ENCODE data around the gene INSR. TPM values are rescaled to one million over a fixed set of nuclear protein-coding genes. Genes with fewer than 3 reads are reported as not detected.

INSR gene
- total and polyA plus RNA-seq, 10 of the 15 experiments (the other 5 are each of a cell fraction or from before 2014, with no cell fraction given), result 4.2 to 34.9 (median 13.6) TPM

GRCh38 chr19:7340959-7341837 is 47.0 kb upstream of the INSR start (continued):
- TF ChIP-seq HSF1 (IDR thresholded peaks at IDR 0.05; ENCODE audit: low read depth, low read length) (no peak), EP300 (IDR thresholded peaks at IDR 0.05; ENCODE audit: borderline replicate concordance in 1 of 2, control insufficient read depth in 1 of 2, low read depth in 2 of 2, low read length in 2 of 2) (peak in 1 of 2 experiments; percentile 36; a peak in 1 of 4 replicates), MAX (IDR thresholded peaks at IDR 0.05; ENCODE audit: low read depth, low read length) (no peak), SREBF2 (IDR thresholded peaks at IDR 0.05; ENCODE audit: low read length) (no peak), KAT2A (conservative IDR thresholded peaks at IDR 0.05; ENCODE audit: control insufficient read depth, low read depth, low read length) (no peak), TBL1XR1 (IDR thresholded peaks at IDR 0.05; ENCODE audit: low read depth, low read length) (0 out of 2 replicates have a peak, but pooled peaks have one; percentile 39), SMARCA5 (IDR thresholded peaks at IDR 0.05) (peak; percentile 85), ESRRA (IDR thresholded peaks at IDR 0.05; ENCODE audit: low read length) (no peak), YY1 (IDR thresholded peaks at IDR 0.05; ENCODE audit: low read depth, low read length) (peak; percentile 83), SMC3 (IDR thresholded peaks at IDR 0.05; ENCODE audit: borderline replicate concordance, low read length) (peak; percentile 95), NFIC (IDR thresholded peaks at IDR 0.05; ENCODE audit: low read depth, low read length) (no peak), ELK1 (IDR thresholded peaks at IDR 0.05; ENCODE audit: low read depth, low read length) (no peak), CREB1 (IDR thresholded peaks at IDR 0.05; ENCODE audit: low read depth) (no peak), CBFB (IDR thresholded peaks at IDR 0.05; ENCODE audit: low read depth) (peak; percentile 85; the same call in 1 of the 2 replicates)
- TF ChIP-seq, protein P1, sequence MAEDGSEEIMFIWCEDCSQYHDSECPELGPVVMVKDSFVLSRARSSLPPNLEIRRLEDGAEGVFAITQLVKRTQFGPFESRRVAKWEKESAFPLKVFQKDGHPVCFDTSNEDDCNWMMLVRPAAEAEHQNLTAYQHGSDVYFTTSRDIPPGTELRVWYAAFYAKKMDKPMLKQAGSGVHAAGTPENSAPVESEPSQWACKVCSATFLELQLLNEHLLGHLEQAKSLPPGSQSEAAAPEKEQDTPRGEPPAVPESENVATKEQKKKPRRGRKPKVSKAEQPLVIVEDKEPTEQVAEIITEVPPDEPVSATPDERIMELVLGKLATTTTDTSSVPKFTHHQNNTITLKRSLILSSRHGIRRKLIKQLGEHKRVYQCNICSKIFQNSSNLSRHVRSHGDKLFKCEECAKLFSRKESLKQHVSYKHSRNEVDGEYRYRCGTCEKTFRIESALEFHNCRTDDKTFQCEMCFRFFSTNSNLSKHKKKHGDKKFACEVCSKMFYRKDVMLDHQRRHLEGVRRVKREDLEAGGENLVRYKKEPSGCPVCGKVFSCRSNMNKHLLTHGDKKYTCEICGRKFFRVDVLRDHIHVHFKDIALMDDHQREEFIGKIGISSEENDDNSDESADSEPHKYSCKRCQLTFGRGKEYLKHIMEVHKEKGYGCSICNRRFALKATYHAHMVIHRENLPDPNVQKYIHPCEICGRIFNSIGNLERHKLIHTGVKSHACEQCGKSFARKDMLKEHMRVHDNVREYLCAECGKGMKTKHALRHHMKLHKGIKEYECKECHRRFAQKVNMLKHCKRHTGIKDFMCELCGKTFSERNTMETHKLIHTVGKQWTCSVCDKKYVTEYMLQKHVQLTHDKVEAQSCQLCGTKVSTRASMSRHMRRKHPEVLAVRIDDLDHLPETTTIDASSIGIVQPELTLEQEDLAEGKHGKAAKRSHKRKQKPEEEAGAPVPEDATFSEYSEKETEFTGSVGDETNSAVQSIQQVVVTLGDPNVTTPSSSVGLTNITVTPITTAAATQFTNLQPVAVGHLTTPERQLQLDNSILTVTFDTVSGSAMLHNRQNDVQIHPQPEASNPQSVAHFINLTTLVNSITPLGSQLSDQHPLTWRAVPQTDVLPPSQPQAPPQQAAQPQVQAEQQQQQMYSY (CRISPR knock-in tag; IDR thresholded peaks at IDR 0.05), result no peak
- TF ChIP-seq, protein P2, sequence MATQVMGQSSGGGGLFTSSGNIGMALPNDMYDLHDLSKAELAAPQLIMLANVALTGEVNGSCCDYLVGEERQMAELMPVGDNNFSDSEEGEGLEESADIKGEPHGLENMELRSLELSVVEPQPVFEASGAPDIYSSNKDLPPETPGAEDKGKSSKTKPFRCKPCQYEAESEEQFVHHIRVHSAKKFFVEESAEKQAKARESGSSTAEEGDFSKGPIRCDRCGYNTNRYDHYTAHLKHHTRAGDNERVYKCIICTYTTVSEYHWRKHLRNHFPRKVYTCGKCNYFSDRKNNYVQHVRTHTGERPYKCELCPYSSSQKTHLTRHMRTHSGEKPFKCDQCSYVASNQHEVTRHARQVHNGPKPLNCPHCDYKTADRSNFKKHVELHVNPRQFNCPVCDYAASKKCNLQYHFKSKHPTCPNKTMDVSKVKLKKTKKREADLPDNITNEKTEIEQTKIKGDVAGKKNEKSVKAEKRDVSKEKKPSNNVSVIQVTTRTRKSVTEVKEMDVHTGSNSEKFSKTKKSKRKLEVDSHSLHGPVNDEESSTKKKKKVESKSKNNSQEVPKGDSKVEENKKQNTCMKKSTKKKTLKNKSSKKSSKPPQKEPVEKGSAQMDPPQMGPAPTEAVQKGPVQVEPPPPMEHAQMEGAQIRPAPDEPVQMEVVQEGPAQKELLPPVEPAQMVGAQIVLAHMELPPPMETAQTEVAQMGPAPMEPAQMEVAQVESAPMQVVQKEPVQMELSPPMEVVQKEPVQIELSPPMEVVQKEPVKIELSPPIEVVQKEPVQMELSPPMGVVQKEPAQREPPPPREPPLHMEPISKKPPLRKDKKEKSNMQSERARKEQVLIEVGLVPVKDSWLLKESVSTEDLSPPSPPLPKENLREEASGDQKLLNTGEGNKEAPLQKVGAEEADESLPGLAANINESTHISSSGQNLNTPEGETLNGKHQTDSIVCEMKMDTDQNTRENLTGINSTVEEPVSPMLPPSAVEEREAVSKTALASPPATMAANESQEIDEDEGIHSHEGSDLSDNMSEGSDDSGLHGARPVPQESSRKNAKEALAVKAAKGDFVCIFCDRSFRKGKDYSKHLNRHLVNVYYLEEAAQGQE (IDR thresholded peaks at IDR 0.05; ENCODE audit: low read depth, low read length), result no peak
- TF ChIP-seq, protein P3, sequence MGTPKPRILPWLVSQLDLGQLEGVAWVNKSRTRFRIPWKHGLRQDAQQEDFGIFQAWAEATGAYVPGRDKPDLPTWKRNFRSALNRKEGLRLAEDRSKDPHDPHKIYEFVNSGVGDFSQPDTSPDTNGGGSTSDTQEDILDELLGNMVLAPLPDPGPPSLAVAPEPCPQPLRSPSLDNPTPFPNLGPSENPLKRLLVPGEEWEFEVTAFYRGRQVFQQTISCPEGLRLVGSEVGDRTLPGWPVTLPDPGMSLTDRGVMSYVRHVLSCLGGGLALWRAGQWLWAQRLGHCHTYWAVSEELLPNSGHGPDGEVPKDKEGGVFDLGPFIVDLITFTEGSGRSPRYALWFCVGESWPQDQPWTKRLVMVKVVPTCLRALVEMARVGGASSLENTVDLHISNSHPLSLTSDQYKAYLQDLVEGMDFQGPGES (IDR thresholded peaks at IDR 0.05), result no peak

Data from GM12878 (cell line).